ENCODE data around the gene TMEM81.

The TMEM81 gene

DNA sequence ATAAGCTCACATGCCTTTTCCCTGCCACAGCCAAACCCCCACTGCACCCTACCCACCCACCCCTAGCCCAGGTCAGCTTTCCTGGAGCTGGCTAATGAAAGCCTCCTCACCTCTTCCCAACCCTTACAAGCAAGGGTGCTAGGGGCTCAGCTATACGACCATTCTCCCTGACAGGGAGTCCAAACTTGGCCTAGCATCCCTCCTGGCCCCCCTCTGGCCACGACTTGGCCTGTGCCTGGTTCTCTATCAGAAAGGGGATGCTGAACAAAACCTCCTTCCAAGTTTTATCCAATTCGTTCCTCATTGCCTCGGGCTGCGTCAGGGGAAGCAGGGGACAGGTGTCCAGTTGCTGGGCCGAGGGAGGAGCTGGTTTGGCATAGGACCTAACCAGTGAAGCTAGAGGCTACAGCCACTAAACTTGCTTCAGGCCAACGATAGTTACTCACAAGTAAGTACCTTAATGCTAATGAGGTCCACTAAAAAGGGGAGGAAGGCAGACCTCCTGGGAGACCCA, 8.6 kb downstream of the TMEM81 start:
- no peak for DNase-seq

DNA sequence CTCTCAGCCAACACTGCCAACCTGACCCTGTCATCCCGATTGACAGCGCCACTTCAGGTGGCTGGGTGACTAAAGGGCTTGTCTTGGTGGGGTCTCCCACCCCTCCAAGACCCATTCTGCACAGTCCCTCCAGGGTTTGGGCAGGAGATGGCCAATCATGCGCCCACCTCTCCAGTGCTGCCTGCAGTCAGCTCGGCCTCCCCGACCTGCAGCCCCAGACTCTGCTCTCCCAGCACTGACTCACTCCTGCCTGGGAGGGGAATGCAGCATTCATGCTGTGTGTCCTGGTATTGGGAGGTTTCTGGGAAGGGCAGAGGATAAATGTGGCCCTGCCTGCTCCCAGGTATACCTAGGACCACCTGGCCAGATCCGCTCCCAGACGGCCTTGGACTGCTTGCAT, 9.7 kb downstream of the TMEM81 start:
- no peak for DNase-seq

DNA sequence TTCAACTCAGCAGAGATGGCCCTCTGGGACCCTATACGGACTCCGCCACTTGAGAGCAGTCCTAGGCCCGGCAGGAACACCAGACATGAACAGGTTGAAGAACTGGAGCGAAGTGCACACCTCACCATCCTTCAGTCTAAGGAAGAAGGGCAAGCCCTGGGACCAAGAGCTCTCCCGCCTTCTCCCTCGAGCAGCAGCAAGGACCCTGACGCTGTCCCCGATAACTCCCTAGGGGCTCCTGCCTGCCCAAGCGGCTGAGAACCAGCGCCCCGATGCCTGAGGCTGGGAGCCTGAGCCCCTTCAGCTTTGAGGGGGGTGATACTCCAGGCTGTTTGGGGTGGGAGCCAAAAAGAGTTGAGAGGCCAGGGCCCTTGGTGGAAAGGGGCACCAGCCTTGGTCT, 10.2 kb downstream of the TMEM81 start:
- DNase-seq, result no peak

DNA sequence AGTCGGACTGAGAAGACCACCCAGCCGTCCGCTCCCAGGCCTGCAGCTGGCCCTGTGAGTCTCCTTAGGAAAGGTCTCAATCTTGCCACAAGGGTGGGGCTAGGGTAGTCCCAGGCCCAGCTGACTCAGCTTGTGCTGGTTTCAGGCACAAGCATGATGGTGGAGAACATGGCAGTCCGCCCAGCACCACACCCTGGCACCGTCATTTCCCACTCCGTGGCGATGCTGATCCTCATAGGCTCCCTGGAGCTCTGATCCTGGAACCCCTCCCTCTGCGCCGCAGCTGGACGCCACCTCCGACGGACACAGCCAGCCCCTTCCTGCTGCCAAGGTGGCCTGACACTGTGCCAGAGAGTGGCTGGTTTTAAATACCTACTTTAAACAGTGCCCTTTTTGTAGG, 10.7 kb downstream of the TMEM81 start:
- DNase-seq, result no peak

DNA sequence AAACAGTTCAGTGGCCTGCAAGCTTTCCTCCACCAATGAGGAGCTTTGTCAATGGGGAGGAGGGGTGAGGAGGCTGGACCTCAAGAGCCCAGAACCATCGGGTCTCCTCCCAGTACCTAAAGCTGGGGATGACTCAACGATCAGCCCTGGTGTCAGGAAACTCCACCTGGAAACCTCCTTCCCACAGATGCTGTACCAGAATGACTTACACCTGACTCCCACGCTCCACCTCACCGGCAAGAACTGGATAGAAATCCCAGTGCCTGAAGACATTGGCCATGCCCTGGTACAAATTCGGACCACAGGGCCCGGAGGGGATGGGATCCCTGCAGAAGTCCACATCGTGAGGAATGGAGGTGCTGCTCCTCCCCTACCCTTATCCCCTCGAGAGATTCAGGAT, 11.4 kb downstream of the TMEM81 start:
- DNase-seq, result no peak

DNA sequence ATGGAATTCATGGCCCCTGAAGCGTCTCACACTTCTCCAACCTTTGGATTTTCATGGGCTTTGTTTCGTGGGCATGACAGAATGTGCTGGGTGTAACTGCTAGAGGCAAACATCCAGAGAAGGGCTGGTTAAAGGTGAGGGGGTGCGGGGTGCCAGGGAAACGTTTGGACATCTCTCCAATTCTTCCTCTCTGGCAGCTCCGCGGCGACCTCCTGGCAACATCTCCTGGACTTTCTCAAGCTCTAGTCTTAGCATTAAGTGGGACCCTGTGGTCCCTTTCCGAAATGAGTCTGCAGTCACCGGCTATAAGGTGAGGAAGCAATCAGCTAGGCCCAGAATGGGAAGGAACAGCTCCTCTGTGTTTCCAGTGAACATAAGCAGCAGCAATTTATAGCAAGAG, 12.0 kb downstream of the TMEM81 start:
- no peak for DNase-seq

DNA sequence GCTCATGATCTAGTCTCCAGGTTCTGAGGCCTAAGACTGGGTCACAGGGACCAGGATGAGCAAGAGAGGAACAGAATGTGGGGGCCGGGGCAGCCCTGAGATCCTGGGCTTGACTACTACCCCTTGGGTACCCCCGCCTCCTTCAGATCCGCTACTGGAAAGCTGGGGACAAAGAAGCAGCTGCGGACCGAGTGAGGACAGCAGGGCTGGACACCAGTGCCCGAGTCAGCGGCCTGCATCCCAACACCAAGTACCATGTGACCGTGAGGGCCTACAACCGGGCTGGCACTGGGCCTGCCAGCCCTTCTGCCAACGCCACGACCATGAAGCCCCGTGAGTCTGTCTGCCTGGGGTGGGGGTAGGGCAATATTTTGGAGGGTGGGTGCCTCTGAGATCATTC, 12.5 kb downstream of the TMEM81 start:
- no peak for DNase-seq

DNA sequence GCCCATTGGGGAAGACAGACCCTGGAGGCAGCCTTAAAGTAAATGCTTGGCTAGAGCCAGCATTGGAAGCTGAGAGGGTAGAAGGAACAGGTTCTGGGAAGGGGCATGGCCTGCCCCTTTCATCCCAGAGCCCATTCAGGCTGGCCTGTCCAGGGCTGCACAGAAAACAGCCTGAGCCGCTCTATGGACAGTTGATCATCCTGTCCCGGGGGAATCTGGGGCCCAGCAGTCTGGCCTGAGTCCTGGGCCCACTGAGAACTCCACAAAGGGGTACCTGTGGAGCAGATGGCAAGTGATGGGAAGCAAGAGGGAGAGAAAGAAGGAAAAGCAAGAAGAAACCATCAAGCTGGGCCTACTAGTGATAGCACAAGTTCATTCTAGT, 13.2 kb downstream of the TMEM81 start:
- DNase-seq, result no peak

DNA sequence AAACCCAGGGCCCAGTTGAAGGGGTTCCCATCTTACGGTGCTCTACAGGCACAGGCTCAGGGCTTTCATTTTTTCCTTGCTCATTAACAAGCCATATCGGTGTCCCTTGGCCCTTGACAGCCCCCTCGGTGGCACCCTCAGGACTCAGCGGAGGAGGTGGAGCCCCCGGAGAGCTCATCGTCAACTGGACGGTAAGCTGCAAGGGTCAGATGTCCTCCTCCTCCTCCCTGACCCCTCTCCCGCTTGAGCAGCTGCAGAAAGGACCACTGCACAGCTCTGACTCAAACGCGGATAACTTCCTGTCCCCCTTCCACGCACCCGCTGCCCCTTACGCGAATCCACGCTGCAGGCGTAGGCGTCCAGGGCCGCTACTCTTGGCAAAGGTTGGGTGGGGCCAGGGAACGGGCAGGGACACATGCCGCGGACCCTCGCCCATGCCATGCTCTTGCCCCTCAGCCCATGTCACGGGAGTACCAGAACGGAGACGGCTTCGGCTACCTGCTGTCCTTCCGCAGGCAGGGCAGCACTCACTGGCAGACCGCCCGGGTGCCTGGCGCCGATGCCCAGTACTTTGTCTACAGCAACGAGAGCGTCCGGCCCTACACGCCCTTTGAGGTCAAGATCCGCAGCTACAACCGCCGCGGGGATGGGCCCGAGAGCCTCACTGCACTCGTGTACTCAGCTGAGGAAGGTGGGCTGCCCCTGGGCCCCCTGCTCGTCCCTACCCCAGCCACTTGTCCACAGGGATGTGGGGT, 14.7 kb downstream of the TMEM81 start:
- no peak for DNase-seq

DNA sequence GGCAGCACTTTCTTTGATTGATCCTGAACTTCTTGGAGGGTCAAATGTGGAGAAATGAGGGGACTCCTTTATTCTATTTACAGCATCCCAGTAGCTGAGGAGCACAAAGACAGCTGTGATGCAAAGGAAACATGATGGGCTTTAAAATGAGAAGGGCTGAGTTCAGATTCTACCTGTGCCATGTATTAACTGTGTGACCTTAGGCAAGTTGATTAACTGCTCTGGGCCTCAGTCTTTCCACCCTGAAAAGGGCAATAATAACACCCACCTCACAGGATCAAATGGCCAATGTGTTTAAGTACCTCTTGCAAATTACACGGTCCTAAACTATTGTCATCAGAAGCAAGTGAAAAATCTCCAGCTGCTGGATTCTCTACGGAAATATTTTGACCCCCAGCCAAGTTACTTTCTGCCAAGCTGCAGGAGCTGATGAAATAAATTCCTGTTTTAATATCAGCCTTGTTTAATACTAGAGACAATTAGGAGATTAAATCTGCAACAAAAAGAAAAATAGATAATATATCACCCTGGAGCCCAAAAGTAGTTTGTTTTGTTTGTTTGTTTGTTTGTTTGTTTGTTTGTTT, 15.7 kb downstream of the TMEM81 start:
- DNase-seq, result no peak

DNA sequence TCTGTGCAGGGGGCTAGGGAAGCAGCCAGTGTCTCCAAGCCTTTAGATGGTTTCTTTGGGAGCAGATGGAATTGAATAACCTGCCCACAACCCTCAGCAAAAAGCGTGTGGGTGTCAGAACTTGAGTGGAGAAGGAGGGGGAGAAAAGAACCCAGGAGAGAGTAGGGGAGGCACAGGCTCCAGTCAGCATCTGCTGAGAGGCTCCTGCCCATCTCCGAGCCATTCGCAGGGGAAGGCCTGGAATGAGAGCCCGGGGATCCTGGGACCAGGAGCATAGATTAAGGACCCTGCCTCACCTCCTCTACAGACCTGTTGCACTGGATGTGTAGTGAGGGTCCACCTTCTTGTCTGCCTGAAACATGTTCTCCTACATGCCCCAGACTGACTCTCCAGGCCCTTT, 16.3 kb downstream of the TMEM81 start:
- DNase-seq, result no peak

DNA sequence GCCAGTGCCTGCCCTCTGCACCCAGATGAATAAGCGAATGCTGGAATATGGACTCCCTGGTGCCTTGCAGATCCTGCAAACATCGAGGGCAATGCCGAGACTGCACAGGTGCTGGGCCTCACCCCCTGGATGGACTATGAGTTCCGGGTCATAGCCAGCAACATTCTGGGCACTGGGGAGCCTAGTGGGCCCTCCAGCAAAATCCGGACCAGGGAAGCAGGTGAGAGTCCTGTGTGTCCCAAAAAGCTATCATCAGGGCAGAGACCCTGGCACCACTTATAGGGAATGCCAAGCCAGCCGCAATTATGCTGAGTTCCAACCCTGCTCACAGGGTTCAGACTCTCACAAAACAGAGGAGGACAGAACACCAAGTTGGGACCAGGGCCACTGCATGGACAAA, 17.2 kb downstream of the TMEM81 start:
- no peak for DNase-seq

DNA sequence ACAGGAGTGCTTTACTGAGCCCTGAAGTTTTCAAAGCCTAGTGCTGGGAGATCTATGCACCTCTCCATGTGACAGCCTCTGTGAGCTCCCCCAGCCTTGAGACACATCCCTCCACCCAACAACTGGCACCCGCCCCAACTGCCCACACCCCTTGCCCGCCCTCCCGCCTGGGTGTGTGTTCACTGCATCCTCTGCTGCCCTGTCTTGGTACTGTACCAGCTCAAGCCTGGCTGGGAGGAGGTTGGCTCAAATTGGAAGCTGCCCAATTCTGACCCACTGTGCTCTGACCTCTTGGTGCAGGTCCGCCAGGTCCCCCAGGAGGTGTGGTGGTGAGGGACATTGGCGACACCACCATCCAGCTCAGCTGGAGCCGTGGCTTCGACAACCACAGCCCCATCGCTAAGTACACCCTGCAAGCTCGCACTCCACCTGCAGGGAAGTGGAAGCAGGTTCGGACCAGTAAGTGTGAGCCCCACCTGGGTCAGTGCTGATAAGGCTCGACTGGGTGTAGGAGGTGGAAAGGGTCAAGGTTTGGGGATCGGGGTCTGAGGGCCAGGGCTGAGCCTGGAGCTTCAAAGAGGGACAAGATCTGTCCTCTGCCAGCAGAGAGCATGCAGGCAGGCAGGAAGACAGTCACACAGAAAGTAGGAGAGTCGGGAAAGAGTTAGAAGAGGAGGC, 18.0 kb downstream of the TMEM81 start:
- no peak for DNase-seq

DNA sequence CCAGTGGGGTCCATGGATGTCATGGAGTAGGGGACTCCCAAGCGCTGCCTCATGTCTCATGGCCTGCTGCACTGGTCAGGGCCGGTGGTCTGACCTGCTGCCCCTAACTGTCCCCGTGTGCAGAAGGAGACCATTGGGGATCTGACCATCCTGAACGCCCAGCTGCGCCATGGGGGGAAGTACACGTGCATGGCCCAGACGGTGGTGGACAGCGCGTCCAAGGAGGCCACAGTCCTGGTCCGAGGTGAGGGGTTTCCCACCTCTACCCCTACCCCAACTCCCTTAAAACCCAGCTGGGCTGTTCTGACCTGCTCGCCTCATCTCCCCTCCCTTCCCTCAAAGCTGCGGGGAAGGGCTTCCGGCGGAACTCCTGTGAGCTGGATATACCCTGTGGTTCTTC, 18.6 kb downstream of the TMEM81 start:
- DNase-seq, result no peak

DNA sequence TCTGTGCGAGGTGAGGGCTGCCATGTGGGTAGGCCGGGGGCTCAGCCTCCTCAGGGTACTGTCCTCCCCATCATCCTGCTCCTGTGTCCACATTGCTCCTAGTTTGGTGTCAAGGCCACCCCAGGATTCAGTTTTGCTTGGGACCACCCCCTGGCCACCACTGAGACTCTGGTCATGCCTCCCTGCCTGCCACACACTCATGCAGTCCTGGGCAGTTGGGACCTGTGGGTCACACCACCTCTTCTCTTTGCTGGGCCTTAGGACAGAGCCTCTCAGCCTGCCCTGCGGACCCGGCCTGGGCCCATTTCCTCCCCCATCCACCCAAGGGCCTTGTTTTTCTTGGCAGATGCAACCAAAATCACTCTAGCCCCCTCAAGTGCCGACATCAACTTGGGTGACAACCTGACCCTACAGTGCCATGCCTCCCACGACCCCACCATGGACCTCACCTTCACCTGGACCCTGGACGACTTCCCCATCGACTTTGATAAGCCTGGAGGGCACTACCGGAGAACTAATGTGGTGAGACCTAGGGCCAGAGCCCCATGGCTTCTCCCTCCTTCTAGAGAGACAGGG, 19.4 kb downstream of the TMEM81 start:
- DNase-seq, result no peak

DNA sequence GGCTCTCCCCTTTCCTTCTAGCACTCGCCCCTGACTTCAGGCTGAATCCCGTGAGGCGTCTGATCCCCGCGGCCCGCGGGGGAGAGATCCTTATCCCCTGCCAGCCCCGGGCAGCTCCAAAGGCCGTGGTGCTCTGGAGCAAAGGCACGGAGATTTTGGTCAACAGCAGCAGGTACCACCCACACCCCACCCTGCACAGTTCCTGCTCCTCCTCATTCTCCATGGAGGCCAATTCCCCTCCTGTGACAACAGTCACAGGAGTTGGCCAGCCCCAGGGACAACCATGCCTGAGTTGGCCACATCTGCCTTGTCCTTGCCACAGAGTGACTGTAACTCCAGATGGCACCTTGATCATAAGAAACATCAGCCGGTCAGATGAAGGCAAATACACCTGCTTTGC, 20.0 kb downstream of the TMEM81 start:
- no peak for DNase-seq

DNA sequence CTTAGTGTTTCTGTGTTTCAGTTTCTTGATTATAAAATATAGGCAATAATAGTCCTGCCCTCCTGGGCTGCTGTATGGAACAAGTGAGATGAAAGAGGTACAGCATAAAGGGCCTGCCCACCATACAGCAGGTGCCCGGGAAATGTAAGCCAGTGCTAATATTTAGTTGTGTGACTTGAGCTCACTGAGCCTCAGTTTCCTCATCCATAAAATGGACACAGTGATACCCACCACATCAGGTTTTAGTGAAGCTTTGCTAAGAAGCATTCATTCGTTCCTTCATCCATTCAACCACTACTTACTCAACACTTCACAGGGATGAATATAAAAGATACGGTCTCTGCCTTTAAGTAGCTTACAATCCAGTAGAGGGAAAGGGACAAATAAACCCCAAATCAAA, 21.4 kb downstream of the TMEM81 start:
- DNase-seq, result no peak

DNA sequence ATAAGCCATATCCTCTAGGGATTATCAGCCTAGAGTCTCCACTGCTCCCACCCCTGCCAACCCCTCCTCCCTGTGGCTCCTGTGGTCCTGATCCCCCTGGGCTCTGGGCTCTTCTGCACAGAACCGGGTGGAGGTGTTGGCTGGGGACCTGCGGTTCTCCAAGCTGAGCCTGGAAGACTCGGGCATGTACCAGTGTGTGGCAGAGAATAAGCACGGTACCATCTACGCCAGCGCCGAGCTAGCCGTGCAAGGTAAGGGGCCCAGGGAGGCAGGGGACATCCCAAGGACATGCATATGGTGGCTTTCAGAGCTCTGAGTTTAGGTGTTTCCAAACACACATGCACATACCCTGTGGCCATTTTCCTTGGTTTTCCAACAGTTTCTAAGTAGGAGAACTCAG, 21.9 kb downstream of the TMEM81 start:
- no peak for DNase-seq

DNA sequence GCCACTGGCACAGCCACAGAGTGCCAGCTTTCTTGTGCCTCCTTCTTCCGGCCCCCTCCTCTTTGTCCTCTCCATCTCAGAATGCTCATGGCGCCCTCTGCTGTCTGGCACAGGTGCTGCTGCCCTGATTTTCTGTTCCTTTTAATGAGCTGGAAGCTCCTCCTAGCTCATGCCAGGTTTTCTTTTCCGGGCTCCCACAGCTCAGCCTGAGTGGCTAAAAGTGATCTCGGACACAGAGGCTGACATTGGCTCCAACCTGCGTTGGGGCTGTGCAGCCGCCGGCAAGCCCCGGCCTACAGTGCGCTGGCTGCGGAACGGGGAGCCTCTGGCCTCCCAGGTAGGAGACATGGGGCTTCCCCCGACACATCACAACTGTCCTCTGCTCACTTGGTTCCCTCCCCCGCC, 22.6 kb downstream of the TMEM81 start:
- no peak for DNase-seq

DNA sequence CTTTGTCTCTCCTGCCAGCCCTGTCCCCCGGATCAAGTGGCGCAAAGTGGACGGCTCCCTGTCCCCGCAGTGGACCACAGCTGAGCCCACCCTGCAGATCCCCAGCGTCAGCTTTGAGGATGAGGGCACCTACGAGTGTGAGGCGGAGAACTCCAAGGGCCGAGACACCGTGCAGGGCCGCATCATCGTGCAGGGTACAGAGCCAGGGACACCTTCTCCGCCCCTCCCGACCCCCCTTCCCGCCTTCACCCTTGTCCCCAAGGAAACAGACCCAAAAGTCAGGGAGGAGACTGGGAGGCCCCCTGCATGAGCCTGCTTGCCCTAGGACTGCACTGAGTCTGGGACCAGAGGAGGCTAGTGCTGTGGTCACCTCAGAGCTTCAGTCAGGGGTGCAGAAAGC, 23.0 kb downstream of the TMEM81 start:
- no peak for DNase-seq

DNA sequence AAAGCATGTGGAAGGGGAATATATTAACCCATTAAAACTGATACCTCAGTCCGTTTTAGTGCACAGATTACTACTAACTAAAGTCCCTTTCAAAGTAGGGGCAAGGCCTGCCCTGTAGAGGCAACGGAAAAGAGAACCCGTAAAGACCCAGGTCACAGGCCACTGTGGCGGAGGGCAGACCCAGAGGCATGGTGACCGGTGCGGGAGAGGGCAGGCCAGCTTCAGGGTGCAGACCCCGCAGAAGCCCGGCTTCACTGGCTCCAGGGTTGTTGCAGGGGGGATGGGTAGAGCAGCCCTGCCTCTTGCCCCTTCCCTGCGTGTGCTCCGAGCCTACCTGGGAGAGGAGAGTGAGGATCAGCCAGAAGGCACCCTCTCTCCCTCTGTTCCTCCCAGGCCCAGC, 23.5 kb downstream of the TMEM81 start:
- no peak for DNase-seq

DNA sequence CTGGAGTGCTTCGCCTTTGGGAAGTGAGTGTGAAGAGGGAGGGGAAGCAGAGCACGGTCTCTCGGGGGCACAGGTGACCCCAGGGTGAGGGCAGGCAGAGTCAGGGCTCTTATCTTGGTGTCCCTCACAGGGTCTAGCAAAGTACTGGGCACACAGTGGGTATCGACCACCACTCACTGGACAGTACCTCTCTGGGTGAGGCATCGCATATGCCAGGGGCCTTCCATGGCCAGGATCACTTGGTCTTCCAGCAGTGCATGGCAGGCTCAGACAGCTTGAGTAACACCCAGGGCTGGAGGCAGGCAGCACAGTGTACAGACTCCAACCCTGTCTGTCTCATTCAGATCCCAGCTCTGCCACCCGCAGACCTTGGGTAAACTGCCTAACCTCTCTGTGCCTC, 24.6 kb downstream of the TMEM81 start:
- no peak for DNase-seq

DNA sequence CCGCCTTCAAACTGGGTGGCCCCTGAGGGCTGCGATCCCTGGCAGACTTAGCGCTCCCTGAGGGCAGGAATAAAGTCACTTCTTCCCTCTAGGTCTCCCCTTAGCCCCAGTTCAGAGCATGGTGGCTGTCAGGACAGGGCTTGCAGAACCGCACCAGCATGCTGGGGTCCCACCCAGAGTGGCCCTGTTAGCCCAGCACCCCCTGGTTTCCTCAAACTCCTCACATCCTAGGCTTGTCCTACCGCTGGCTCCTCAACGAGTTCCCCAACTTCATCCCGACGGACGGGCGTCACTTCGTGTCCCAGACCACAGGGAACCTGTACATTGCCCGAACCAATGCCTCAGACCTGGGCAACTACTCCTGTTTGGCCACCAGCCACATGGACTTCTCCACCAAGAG, 25.4 kb downstream of the TMEM81 start:
- no peak for DNase-seq

Measured in SIG-M5 (cell line).